Measurements from ENCODE around the gene TMEM192.

GRCh38 chr4:165150545-165150944, 37.9 kb upstream of the TMEM192 start:
- TF ChIP-seq EP300 (IDR thresholded peaks at IDR 0.05) (no peak), CTCF (IDR thresholded peaks at IDR 0.05) (no peak), POLR2AphosphoS5 (IDR thresholded peaks at IDR 0.05) (no peak), POLR2A (IDR thresholded peaks at IDR 0.05) (no peak)

Data from sigmoid colon (tissue), 4 donors.